ENCODE data around the gene ARFGAP3.

ARFGAP3 gene

DNA sequence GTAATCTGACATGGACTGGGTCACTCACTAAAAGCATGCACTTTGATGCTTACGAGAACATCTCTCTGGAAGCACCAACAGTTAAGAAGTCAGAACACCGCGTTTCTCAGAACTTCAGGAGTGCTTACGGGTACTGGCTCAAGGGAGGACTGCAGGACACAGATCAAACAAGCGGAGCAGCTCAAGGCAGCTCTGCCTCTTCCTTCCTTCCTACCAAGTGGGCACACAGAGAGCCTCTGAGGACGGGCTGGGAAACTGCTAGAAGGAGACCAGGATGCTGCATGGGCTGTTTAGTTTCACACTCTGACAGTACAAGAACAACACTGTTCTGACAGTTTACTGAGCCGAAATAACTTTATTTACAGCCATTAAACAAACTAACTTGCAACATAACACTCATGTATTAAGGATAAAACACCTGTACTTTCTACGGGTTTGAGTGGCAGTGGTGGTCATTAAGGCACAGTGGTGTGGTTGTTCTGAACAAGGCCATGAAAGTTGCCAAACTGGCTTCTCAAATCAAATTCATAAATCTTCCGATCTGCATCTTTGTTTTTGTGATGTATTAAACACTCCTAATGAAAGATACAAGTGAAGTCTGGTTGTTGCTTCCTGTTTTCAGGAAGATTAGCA is 37.5 kb downstream of the ARFGAP3 start:
- TF ChIP-seq, protein P1, sequence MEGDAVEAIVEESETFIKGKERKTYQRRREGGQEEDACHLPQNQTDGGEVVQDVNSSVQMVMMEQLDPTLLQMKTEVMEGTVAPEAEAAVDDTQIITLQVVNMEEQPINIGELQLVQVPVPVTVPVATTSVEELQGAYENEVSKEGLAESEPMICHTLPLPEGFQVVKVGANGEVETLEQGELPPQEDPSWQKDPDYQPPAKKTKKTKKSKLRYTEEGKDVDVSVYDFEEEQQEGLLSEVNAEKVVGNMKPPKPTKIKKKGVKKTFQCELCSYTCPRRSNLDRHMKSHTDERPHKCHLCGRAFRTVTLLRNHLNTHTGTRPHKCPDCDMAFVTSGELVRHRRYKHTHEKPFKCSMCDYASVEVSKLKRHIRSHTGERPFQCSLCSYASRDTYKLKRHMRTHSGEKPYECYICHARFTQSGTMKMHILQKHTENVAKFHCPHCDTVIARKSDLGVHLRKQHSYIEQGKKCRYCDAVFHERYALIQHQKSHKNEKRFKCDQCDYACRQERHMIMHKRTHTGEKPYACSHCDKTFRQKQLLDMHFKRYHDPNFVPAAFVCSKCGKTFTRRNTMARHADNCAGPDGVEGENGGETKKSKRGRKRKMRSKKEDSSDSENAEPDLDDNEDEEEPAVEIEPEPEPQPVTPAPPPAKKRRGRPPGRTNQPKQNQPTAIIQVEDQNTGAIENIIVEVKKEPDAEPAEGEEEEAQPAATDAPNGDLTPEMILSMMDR (IDR thresholded peaks at IDR 0.05; ENCODE audit: low read depth, low read length): no peak
- DNase-seq (ENCODE audit: low read depth in 2 of 2): no peak
- no peak overlapping the region for H3K4me3 ChIP-seq (replicated peaks in 1 of 2; ENCODE audit: low read depth in 2 of 2, low read length in 2 of 2)

GRCh38 chr22:42817556-42817955 is 39.5 kb downstream of the ARFGAP3 start:
- H3K4me3 ChIP-seq (replicated peaks in 1 of 2; ENCODE audit: low read depth in 2 of 2, low read length in 2 of 2): no peak overlapping the region
- TF ChIP-seq, protein P1 (IDR thresholded peaks at IDR 0.05; ENCODE audit: low read depth, low read length): no peak
- DNase-seq (ENCODE audit: low read depth in 2 of 2): no peak

DNA sequence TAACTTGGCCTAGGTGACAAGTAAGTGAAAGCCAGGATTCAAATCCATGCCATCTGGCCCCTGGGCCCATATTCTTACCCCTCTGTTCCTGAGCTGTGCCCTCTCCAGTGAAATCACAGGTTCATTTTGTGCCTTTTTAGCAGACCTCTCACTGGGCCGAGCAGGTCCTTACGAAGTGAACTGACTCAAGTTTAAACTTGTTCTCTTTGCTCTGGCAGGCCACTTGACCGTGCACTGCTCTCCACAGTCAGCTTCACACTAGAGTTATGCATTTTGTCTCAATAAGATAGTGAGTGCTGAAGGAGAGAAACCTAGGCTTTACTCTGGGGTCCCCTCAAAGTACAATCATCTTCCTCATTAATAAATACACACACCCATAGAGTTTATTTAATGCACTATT is 40.7 kb downstream of the ARFGAP3 start:
- H3K4me3 ChIP-seq (replicated peaks in 1 of 2; ENCODE audit: low read depth in 2 of 2, low read length in 2 of 2): no peak overlapping the region
- TF ChIP-seq, protein P1 (IDR thresholded peaks at IDR 0.05; ENCODE audit: low read depth, low read length): no peak
- no peak for DNase-seq (ENCODE audit: low read depth in 2 of 2)

- no peak for DNase-seq (ENCODE audit: low read depth in 2 of 2)
- TF ChIP-seq, protein P1 (IDR thresholded peaks at IDR 0.05; ENCODE audit: low read depth, low read length): no peak
Measured at GRCh38 chr22:42814616-42815015, 42.5 kb downstream of the ARFGAP3 start.

DNA sequence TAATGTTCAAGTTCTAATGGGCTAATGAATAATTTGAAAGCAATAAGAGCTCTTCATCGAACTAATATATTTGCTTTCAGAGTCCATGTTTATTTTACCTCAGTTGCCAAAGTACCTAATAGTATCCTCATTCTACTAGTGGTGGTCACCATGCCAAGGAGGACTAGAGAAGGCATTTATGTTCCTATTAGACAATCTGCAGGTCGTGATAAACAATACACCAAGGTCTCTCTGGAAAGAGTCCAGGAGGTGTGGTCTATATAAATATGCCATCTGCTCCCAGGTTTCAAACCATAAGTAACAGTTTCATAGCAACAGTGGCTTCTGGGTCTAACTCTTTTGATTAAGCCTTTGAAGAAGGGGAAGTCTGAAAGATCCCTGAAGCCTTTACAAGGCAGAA is 42.9 kb downstream of the ARFGAP3 start:
- TF ChIP-seq, protein P1 (IDR thresholded peaks at IDR 0.05; ENCODE audit: low read depth, low read length): no peak
- DNase-seq (ENCODE audit: low read depth in 2 of 2): peak in 1 of 2 donors; percentile 29
- no peak overlapping the region for H3K4me3 ChIP-seq (replicated peaks in 1 of 2; ENCODE audit: low read depth in 2 of 2, low read length in 2 of 2)

More at GRCh38 chr22:42814616-42815015, 42.5 kb downstream of the ARFGAP3 start:
- H3K4me3 ChIP-seq (replicated peaks in 1 of 2; ENCODE audit: low read depth in 2 of 2, low read length in 2 of 2): no peak overlapping the region

DNA sequence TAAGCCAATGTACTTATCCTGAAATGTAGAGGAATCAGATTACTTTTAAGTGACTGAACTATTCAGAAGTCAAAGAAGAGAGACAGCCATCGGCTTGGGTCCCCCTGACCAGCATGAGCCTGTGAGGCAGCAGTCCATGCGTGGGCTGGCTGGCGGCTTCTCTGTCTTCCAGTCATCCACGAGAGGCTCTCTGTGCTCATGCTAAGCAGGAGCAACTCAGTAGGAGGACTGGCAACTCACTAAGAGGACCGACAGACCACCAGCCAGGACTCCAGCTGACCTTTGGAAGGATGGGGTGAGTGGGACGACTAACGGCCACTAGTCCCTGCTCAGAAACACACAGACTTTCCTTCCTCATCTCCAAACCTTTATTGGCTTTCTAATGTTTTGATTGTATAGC is 43.6 kb downstream of the ARFGAP3 start:
- no peak overlapping the region for H3K4me3 ChIP-seq (replicated peaks in 1 of 2; ENCODE audit: low read depth in 2 of 2, low read length in 2 of 2)
- no peak for DNase-seq (ENCODE audit: low read depth in 2 of 2)
- TF ChIP-seq, protein P1 (IDR thresholded peaks at IDR 0.05; ENCODE audit: low read depth, low read length): no peak

GRCh38 chr22:42811459-42811858 is 45.6 kb downstream of the ARFGAP3 start:
- no peak for DNase-seq (ENCODE audit: low read depth in 2 of 2)
- TF ChIP-seq, protein P1 (IDR thresholded peaks at IDR 0.05; ENCODE audit: low read depth, low read length): no peak
- H3K4me3 ChIP-seq (replicated peaks in 1 of 2; ENCODE audit: low read depth in 2 of 2, low read length in 2 of 2): no peak overlapping the region
